Trophoblast cell (in vitro differentiated cells and primary cell): ENCODE measurements around the gene SRC.
A peak's percentile ranks its signal among the peaks of the same experiment; 100 is the strongest.
"Not testable (repeated sequence)": the region's sequence is repeated elsewhere in the genome, so short reads cannot be mapped to it uniquely, and the experiment has no call there.

Experiments used
- DNase-seq, 2 donors: peaks; one replicate each; pipeline ENCODE4 v3.0.0-alpha.2; 2016
- H2AFZ ChIP-seq: 2 replicates; pipeline ENCODE4 v1.6.1; 2013; ENCODE audit warnings: low read length, moderate library complexity, mild to moderate bottlenecking; ENCODE audit not compliant: insufficient read depth, poor library complexity
- H2AK5ac ChIP-seq: 2 replicates; pipeline ENCODE4 v1.6.1; 2013; ENCODE audit warnings: mild to moderate bottlenecking, low read length
- H2BK120ac ChIP-seq: 2 replicates; pipeline ENCODE4 v1.6.1; 2013; ENCODE audit warnings: low read length, mild to moderate bottlenecking, moderate library complexity; ENCODE audit not compliant: insufficient read depth, poor library complexity
- H2BK12ac ChIP-seq: 2 replicates; pipeline ENCODE4 v1.6.1; 2013; ENCODE audit warnings: mild to moderate bottlenecking, low read length, moderate library complexity
- H2BK5ac ChIP-seq: 2 replicates; pipeline ENCODE4 v1.6.1; 2013; ENCODE audit warnings: low read length, low read depth, moderate library complexity, mild to moderate bottlenecking; ENCODE audit not compliant: poor library complexity
- H3K14ac ChIP-seq: 2 replicates; pipeline ENCODE4 v1.6.1; 2013; ENCODE audit warnings: mild to moderate bottlenecking, low read length
- H3K18ac ChIP-seq: 2 replicates; pipeline ENCODE4 v1.6.1; 2013; ENCODE audit warnings: mild to moderate bottlenecking, low read length
- H3K23ac ChIP-seq: 2 replicates; pipeline ENCODE4 v1.6.1; 2013; ENCODE audit warnings: low read length
- H3K27ac ChIP-seq: 2 replicates; pipeline ENCODE4 v1.5.1; 2013; ENCODE audit warnings: low read depth, mild to moderate bottlenecking, inconsistent platforms, low read length, moderate library complexity
- H3K27me3 ChIP-seq: 2 replicates; pipeline ENCODE4 v1.6.1; 2013; ENCODE audit warnings: inconsistent platforms, mild to moderate bottlenecking, low read length, moderate library complexity; ENCODE audit not compliant: insufficient read depth
- H3K36me3 ChIP-seq, 2 experiments: 1 replicate in 1 of 2; 2 replicates in 1 of 2; pipeline ENCODE4 v1.6.1; 2013; ENCODE audit warnings: low read length in 2 of 2, mild to moderate bottlenecking in 2 of 2, moderate library complexity in 1 of 2; ENCODE audit not compliant: insufficient read depth in 2 of 2, control insufficient read depth in 1 of 2
- H3K4ac ChIP-seq: 2 replicates; pipeline ENCODE4 v1.6.1; 2013; ENCODE audit warnings: low read depth, mild to moderate bottlenecking, low read length, moderate library complexity
- H3K4me1 ChIP-seq, 2 experiments: 1 replicate in 1 of 2; 2 replicates in 1 of 2; pipeline ENCODE4 v1.6.1; 2013; ENCODE audit warnings: low read length in 2 of 2, mild to moderate bottlenecking in 2 of 2, moderate library complexity in 1 of 2; ENCODE audit not compliant: insufficient read depth in 2 of 2, control insufficient read depth in 1 of 2
- H3K4me2 ChIP-seq: 2 replicates; pipeline ENCODE4 v1.6.1; 2013; ENCODE audit warnings: inconsistent platforms, mild to moderate bottlenecking, low read length, moderate library complexity
- H3K4me3 ChIP-seq: 2 replicates; pipeline ENCODE4 v1.5.1; 2013; ENCODE audit warnings: mild to moderate bottlenecking, low read depth, low read length, inconsistent platforms
- H3K79me1 ChIP-seq: one replicate; pipeline ENCODE4 v1.6.1; 2013; ENCODE audit warnings: low read length
- H3K79me2 ChIP-seq: 2 replicates; pipeline ENCODE4 v1.6.1; 2013; ENCODE audit warnings: low read length, mild to moderate bottlenecking; ENCODE audit not compliant: control insufficient read depth, insufficient read depth, poor library complexity
- H3K9ac ChIP-seq: 2 replicates; pipeline ENCODE4 v1.6.1; 2013; ENCODE audit warnings: mild to moderate bottlenecking, low read length
- H3K9me3 ChIP-seq: 2 replicates; pipeline ENCODE4 v1.6.1; 2013; ENCODE audit warnings: low read depth, mild to moderate bottlenecking, control low read depth, inconsistent platforms, low read length; ENCODE audit not compliant: insufficient read depth
- H4K12ac ChIP-seq: 2 replicates; pipeline ENCODE4 v1.6.1; 2013; ENCODE audit warnings: low read depth, mild to moderate bottlenecking, low read length, moderate library complexity
- H4K8ac ChIP-seq: 2 replicates; pipeline ENCODE4 v1.6.1; 2013; ENCODE audit warnings: low read depth, mild to moderate bottlenecking, low read length, moderate library complexity
- H4K91ac ChIP-seq: one replicate; pipeline ENCODE4 v1.6.1; 2013; ENCODE audit warnings: low read depth, mild to moderate bottlenecking, low read length, moderate library complexity
- WGBS: extraction: QIAGEN DNeasy Blood & Tissue Kit; methylation state at CpG from one replicate; pipeline ENCODE4 v1.1.7; 2013; ENCODE audit warnings: missing lambda C conversion rate; ENCODE audit not compliant: insufficient read length, insufficient coverage; ENCODE audit errors: extremely low coverage; 5-methylcytosine and 5-hydroxymethylcytosine counted together

SRC gene

GRCh38 chr20:37366743-37367142, 20.8 kb downstream of the SRC start:
- H4K12ac ChIP-seq: no peak overlapping the region
- H3K4ac ChIP-seq: peak overlapping the region; percentile 51
- H2AK5ac ChIP-seq: no peak overlapping the region
- no peaks in the 10 kb centered on the region for H3K4me1 ChIP-seq
- no peaks in the 10 kb centered on the region for H3K79me1 ChIP-seq
- no peak overlapping the region for H3K4me2 ChIP-seq
- H3K27ac ChIP-seq: no peak overlapping the region
- no peak overlapping the region for H3K9ac ChIP-seq
- no peak overlapping the region for H2AFZ ChIP-seq
- no peaks in the 10 kb centered on the region for H3K9me3 ChIP-seq
- no peak overlapping the region for H4K91ac ChIP-seq
- DNase-seq: no peak
- peaks cover 16% of the 10 kb centered on the region for H3K79me2 ChIP-seq
- no peak overlapping the region for H2BK120ac ChIP-seq
- H4K8ac ChIP-seq: no peak overlapping the region
- no peak overlapping the region for H3K14ac ChIP-seq
- no peak overlapping the region for H3K23ac ChIP-seq
- H2BK5ac ChIP-seq: no peak overlapping the region
- H3K18ac ChIP-seq: no peak overlapping the region
- no peak overlapping the region for H2BK12ac ChIP-seq
- H3K4me3 ChIP-seq: no peak overlapping the region
- peaks cover 47 to 51% of the 10 kb centered on the region in 2 experiments for H3K36me3 ChIP-seq
- no CpG with 5 or more reads among the region's 2 CpGs for WGBS
- no peaks in the 10 kb centered on the region for H3K27me3 ChIP-seq

GRCh38 chr20:37369846-37370245, 23.9 kb downstream of the SRC start:
- H3K79me2 ChIP-seq: peaks cover 6% of the 10 kb centered on the region
- H2AK5ac ChIP-seq: no peak overlapping the region
- H3K27me3 ChIP-seq: no peaks in the 10 kb centered on the region
- H4K8ac ChIP-seq: no peak overlapping the region
- no peak overlapping the region for H4K12ac ChIP-seq
- no peak overlapping the region for H2BK5ac ChIP-seq
- H3K4me1 ChIP-seq: no peaks in the 10 kb centered on the region
- H3K18ac ChIP-seq: no peak overlapping the region
- no peak for DNase-seq
- no peak overlapping the region for H3K9ac ChIP-seq
- no peak overlapping the region for H3K4me2 ChIP-seq
- no peak overlapping the region for H2AFZ ChIP-seq
- peaks cover 25 to 29% of the 10 kb centered on the region in 2 experiments for H3K36me3 ChIP-seq
- H3K9me3 ChIP-seq: no peaks in the 10 kb centered on the region
- no peak overlapping the region for H3K23ac ChIP-seq
- H2BK120ac ChIP-seq: no peak overlapping the region
- H2BK12ac ChIP-seq: no peak overlapping the region
- H3K14ac ChIP-seq: no peak overlapping the region
- no peak overlapping the region for H4K91ac ChIP-seq
- no peaks in the 10 kb centered on the region for H3K79me1 ChIP-seq
- peak overlapping the region; percentile 75 for H3K4ac ChIP-seq
- H3K4me3 ChIP-seq: no peak overlapping the region
- no peak overlapping the region for H3K27ac ChIP-seq
- no CpG with 5 or more reads among the region's 8 CpGs for WGBS

GRCh38 chr20:37371845-37372244, 25.9 kb downstream of the SRC start:
- H3K79me1 ChIP-seq, H3K4me3 ChIP-seq, H2AK5ac ChIP-seq, H2BK12ac ChIP-seq, H3K18ac ChIP-seq, H4K91ac ChIP-seq, H4K8ac ChIP-seq, H2BK120ac ChIP-seq, H3K14ac ChIP-seq, H3K23ac ChIP-seq, H2BK5ac ChIP-seq, H3K4me1 ChIP-seq, H3K27ac ChIP-seq, H3K4me2 ChIP-seq, H4K12ac ChIP-seq, H2AFZ ChIP-seq, H3K9ac ChIP-seq, DNase-seq, H3K27me3 ChIP-seq, H3K9me3 ChIP-seq: not testable (repeated sequence)
- no CpG with 5 or more reads among the region's 9 CpGs for WGBS
- peaks cover 33 to 37% of the 10 kb centered on the region in 2 experiments for H3K36me3 ChIP-seq
- H3K79me2 ChIP-seq: peaks cover 20% of the 10 kb centered on the region
- H3K4ac ChIP-seq: peak overlapping the region; percentile 35

DNA sequence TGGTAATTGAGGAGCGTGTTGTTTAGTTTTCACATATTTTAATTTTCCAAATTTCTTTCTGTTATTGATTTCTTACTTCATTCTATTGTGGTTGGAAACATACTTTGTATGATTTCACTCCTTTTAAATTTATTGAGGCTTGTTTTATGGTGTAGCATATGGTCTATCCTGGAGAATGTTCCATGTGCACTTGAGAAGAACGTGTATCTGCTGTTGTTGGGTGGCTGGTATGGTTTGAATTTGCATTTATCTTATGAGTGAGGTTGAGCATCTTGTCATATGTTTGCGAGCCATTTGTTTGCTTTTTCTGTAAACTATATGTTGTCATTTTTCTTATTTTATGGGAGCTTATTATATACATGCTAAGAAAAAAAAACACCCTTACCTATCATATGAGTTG, 26.5 kb downstream of the SRC start:
- Histone ChIP-seq H3K79me1 (no peaks in the 10 kb centered on the region), H3K4ac (no peak overlapping the region), H4K91ac (no peak overlapping the region), H3K4me3 (no peak overlapping the region), H4K8ac (no peak overlapping the region), H3K27ac (no peak overlapping the region), H3K79me2 (peaks cover 25% of the 10 kb centered on the region), H4K12ac (no peak overlapping the region), H3K27me3 (no peaks in the 10 kb centered on the region), H2BK120ac (no peak overlapping the region), H2AK5ac (no peak overlapping the region), H3K4me1 (peaks cover 4 to 5% of the 10 kb centered on the region in 2 experiments), H3K9ac (no peak overlapping the region), H3K18ac (no peak overlapping the region), H2BK5ac (no peak overlapping the region), H3K9me3 (no peaks in the 10 kb centered on the region), H3K36me3 (peaks cover 34 to 38% of the 10 kb centered on the region in 2 experiments), H2AFZ (no peak overlapping the region), H3K14ac (no peak overlapping the region), H3K23ac (no peak overlapping the region), H2BK12ac (no peak overlapping the region), H3K4me2 (no peak overlapping the region)
- no CpG with 5 or more reads among the region's 3 CpGs for WGBS
- no peak for DNase-seq
